HCT116 (cell line): Measurements from ENCODE around the gene TAF4B. TPM values are rescaled to one million over a fixed set of nuclear protein-coding genes. Genes with fewer than 3 reads are reported as not detected.

ENCODE experiments used
- ATAC-seq: fragments of 200-7000 bp; cut with Tn5 transposase; 2 replicates; pipeline ENCODE4 v1.9.1; 2020; ENCODE audit warnings: mild to moderate bottlenecking, moderate library complexity
- BruUV-seq: library from RNA; stranded (reverse); fragments of 400-500 nt; replicated peaks from 2 replicates; lab custom pipeline; 2021; lab: Mats Ljungman, UMichigan
- CTCF ChIA-PET: fragments of 300-600 bp; sonication (Branson Sonifier 250); formaldehyde crosslinking; loops from one replicate; lab custom pipeline; 2021; ENCODE audit warnings: antibody characterized with exemption; lab: Charles Lee
- POLR2A ChIA-PET: fragments of 300-600, 350-600 bp; sonication (Branson Sonifier 250); formaldehyde crosslinking; loops from one replicate; lab custom pipeline; 2021; ENCODE audit warnings: antibody characterized with exemption; lab: Charles Lee
- RAD21 ChIA-PET, 2 experiments: fragments of 300-600 bp; sonication (Branson Sonifier 250); formaldehyde crosslinking; loops; one replicate each; lab custom pipeline; 2023; ENCODE audit warnings: low total read pairs in 2 of 2; ENCODE audit not compliant: uncharacterized antibody in 2 of 2, unreplicated experiment in 2 of 2, low non-redundant PET in 1 of 2; lab: Charles Lee
- DNase-seq: peaks from one replicate; pipeline ENCODE4 v3.0.0-alpha.2; 2010; ENCODE audit warnings: low read depth, low spot score
- H2AFZ ChIP-seq: fragments of 200-600 bp; shearing (Covaris generic), sonication (generic); 2 replicates; pipeline ENCODE4 v1.6.1; 2017; ENCODE audit warnings: low read depth, mixed run types, mixed read lengths, antibody characterized with exemption, low read length; ENCODE audit not compliant: poor library complexity, severe bottlenecking
- H3K27ac ChIP-seq: 2 replicates; pipeline ENCODE4 v1.5.1; 2012; ENCODE audit warnings: low read depth, low read length
- H3K27me3 ChIP-seq: fragments of 200-600 bp; sonication (generic); 2 replicates; pipeline ENCODE4 v1.6.1; 2016; ENCODE audit warnings: mixed run types, low read length, mixed read lengths; ENCODE audit not compliant: insufficient read depth
- H3K36me3 ChIP-seq, 2 experiments: fragments of 200-500 bp in 1 of 2; fragments of 200-600 bp in 1 of 2; sonication (Bioruptor generic) in 1 of 2; sonication (generic) in 1 of 2; 2 replicates each; pipeline versions ENCODE4 v1.5.1 to v1.6.1; 2014 to 2016; ENCODE audit warnings: low read length in 2 of 2, inconsistent platforms in 1 of 2, mixed read lengths in 1 of 2, mixed run types in 1 of 2; ENCODE audit not compliant: insufficient read depth in 2 of 2, control insufficient read depth in 1 of 2
- H3K4me1 ChIP-seq, 2 experiments: fragments of 200-600 bp in 1 of 2; sonication (generic) in 1 of 2; 2 replicates each; pipeline versions ENCODE4 v1.5.1 to v1.6.1; 2012 to 2017; ENCODE audit warnings: low read length in 2 of 2, inconsistent platforms in 1 of 2, mild to moderate bottlenecking in 1 of 2, mixed read lengths in 1 of 2, mixed run types in 1 of 2, moderate library complexity in 1 of 2; ENCODE audit not compliant: insufficient read depth in 2 of 2, control insufficient read depth in 1 of 2
- H3K4me2 ChIP-seq: fragments of 200-600 bp; sonication (generic); 2 replicates; pipeline ENCODE4 v1.6.1; 2017; ENCODE audit warnings: mixed run types, low read length, mixed read lengths
- H3K4me3 ChIP-seq, 2 experiments: fragments of 200-600 bp in 1 of 2; sonication (generic) in 1 of 2; replicated peaks in 1 of 2; 2 replicates each; pipeline ENCODE4 v1.5.1; 2011 to 2016; ENCODE audit warnings: low read length in 2 of 2, control low read depth in 1 of 2, low read depth in 1 of 2, mild to moderate bottlenecking in 1 of 2, mixed read lengths in 1 of 2, mixed run types in 1 of 2
- H3K79me2 ChIP-seq: fragments of 200-600 bp; sonication (generic); 2 replicates; pipeline ENCODE4 v1.6.1; 2017; ENCODE audit warnings: mild to moderate bottlenecking, mixed run types, low read length, moderate library complexity, mixed read lengths; ENCODE audit not compliant: insufficient read depth
- H3K9ac ChIP-seq: fragments of 200-600 bp; sonication (generic); 2 replicates; pipeline ENCODE4 v1.6.1; 2016; ENCODE audit warnings: low read length, mixed read lengths
- H3K9me2 ChIP-seq: fragments of 200-600 bp; sonication (generic), shearing (Covaris generic); 2 replicates; pipeline ENCODE4 v1.6.1; 2017; ENCODE audit warnings: mixed run types, mild to moderate bottlenecking, moderate library complexity; ENCODE audit not compliant: insufficient read depth
- H3K9me3 ChIP-seq, 2 experiments: fragments of 200-500 bp in 1 of 2; fragments of 200-600 bp in 1 of 2; sonication (Bioruptor generic) in 1 of 2; sonication (generic) in 1 of 2; 2 replicates each; pipeline ENCODE4 v1.6.1; 2014 to 2017; ENCODE audit warnings: low read length in 2 of 2, mixed read lengths in 2 of 2, inconsistent platforms in 1 of 2, low read depth in 1 of 2, mild to moderate bottlenecking in 1 of 2, mixed run types in 1 of 2, moderate library complexity in 1 of 2; ENCODE audit not compliant: control insufficient read depth in 1 of 2, insufficient read depth in 1 of 2
- H4K20me1 ChIP-seq: fragments of 200-600 bp; sonication (generic), shearing (Covaris generic); 2 replicates; pipeline ENCODE4 v1.6.1; 2017; ENCODE audit warnings: mixed run types, mild to moderate bottlenecking, moderate library complexity; ENCODE audit not compliant: insufficient read depth
- CBX3 ChIP-seq: IDR thresholded peaks from 2 replicates; pipeline ENCODE4 v1.6.1; 2012; ENCODE audit warnings: low read depth
- CEBPB ChIP-seq: IDR thresholded peaks from 2 replicates; pipeline ENCODE4 v1.6.1; 2012; ENCODE audit warnings: low read depth
- EGR1 ChIP-seq: IDR thresholded peaks from 2 replicates; pipeline ENCODE4 v1.6.1; 2012; ENCODE audit warnings: low read depth
- ELF1 ChIP-seq: IDR thresholded peaks from 2 replicates; pipeline ENCODE4 v1.6.1; 2012; ENCODE audit warnings: low read depth, borderline replicate concordance
- EZH2 ChIP-seq: fragments of 200-600 bp; sonication (generic); IDR thresholded peaks from 2 replicates; pipeline ENCODE4 v1.6.1; 2017; ENCODE audit warnings: antibody characterized with exemption, mixed run types
- EZH2phosphoT487 ChIP-seq: fragments of 200-600 bp; IDR thresholded peaks from 2 replicates; pipeline ENCODE4 v1.6.1; 2018; ENCODE audit warnings: antibody characterized with exemption, borderline replicate concordance
- FOSL1 ChIP-seq: IDR thresholded peaks from 2 replicates; pipeline ENCODE4 v1.6.1; 2012; ENCODE audit warnings: low read depth
- POLR2AphosphoS5 ChIP-seq: IDR thresholded peaks from 2 replicates; pipeline ENCODE4 v1.6.1; 2011; ENCODE audit warnings: mild to moderate bottlenecking, low read depth, low read length, moderate library complexity
- RAD21 ChIP-seq: IDR thresholded peaks from 2 replicates; pipeline ENCODE4 v1.6.1; 2012; ENCODE audit warnings: low read depth, mild to moderate bottlenecking
- SP1 ChIP-seq: IDR thresholded peaks from 2 replicates; pipeline ENCODE4 v1.6.1; 2012; ENCODE audit warnings: low read depth
- SRF ChIP-seq: IDR thresholded peaks from 2 replicates; pipeline ENCODE4 v1.6.1; 2012; ENCODE audit warnings: low read depth
- YY1 ChIP-seq: IDR thresholded peaks from 2 replicates; pipeline ENCODE4 v1.6.1; 2011; ENCODE audit warnings: low read length, low read depth, moderate library complexity, mild to moderate bottlenecking; ENCODE audit not compliant: insufficient replicate concordance; ENCODE audit errors: extremely low read depth
- ZFX ChIP-seq: fragments of 450-650 bp; IDR thresholded peaks from 2 replicates; pipeline ENCODE4 v1.6.1; 2017
- ZNF274 ChIP-seq: fragments of 200-500 bp; sonication (Bioruptor generic); IDR thresholded peaks from 2 replicates; pipeline ENCODE4 v1.6.1; 2014; ENCODE audit warnings: mild to moderate bottlenecking, low read depth, low read length, inconsistent platforms
- intact Hi-C: fragments of 100-400 bp; cut with micrococcal nuclease; formaldehyde crosslinking; loops from 2 replicates; pipeline ENCODE4 v1.10.0; 2022
- total RNA-seq: library from RNA; stranded (reverse); gene quantifications from one replicate; pipeline ENCODE4 v1.2.1, GENCODE V29; 2021; ENCODE audit not compliant: unreplicated experiment
- TF ChIP-seq, protein P1 (sequence below), 3 experiments: fragments of 200-600 bp in 1 of 3; sonication (generic) in 1 of 3; IDR thresholded peaks in 2 of 3; conservative IDR thresholded peaks in 1 of 3; 2 replicates each; pipeline ENCODE4 v1.5.1; 2012 to 2017; ENCODE audit warnings: low read depth in 2 of 3, low read length in 2 of 3, antibody characterized with exemption in 1 of 3, borderline replicate concordance in 1 of 3, control low read depth in 1 of 3, mild to moderate bottlenecking in 1 of 3, mixed read lengths in 1 of 3, mixed run types in 1 of 3, moderate library complexity in 1 of 3; ENCODE audit not compliant: insufficient read depth in 1 of 3
- TF ChIP-seq, protein P2 (sequence below): IDR thresholded peaks from 2 replicates; pipeline ENCODE4 v1.6.1; 2012
- TF ChIP-seq, protein P3 (sequence below): IDR thresholded peaks from 2 replicates; pipeline ENCODE4 v1.6.1; 2012

TAF4B gene
- total RNA-seq, 1 experiment from 2014 or later: 17.8 TPM

DNA sequence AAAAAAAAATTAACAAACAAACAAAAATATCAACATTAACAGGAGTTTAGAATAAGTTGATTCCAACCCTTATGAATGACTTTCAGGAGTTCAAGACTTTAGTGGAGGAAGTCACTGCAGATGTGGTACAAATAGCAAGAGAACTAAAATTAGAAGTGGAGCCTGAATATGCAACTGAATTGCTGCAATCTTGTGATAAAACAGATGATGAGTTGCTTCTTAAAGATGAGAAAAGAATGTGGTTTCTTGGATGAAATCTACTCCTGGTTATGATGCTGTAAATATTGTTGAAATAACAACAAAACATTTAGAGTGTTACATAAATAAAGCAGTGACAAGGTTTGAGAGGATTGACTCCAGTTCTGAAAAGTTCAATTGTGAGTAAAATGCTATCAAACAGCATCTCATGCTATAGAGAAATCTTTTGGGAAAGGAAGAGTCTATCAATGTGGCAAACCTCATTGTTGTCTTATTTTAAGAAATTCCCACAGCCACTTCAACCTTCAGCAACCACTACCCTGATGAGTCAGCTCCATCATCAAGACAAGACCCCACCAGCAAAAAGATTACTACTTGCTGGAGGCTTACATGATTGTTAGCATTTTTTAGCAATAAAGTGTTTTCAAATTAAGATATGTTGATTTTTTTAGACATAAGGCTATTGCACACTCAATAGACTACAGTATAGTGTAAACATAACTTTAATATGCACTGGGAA, 42.7 kb upstream of the TAF4B start:
- TF ChIP-seq, protein P1, sequence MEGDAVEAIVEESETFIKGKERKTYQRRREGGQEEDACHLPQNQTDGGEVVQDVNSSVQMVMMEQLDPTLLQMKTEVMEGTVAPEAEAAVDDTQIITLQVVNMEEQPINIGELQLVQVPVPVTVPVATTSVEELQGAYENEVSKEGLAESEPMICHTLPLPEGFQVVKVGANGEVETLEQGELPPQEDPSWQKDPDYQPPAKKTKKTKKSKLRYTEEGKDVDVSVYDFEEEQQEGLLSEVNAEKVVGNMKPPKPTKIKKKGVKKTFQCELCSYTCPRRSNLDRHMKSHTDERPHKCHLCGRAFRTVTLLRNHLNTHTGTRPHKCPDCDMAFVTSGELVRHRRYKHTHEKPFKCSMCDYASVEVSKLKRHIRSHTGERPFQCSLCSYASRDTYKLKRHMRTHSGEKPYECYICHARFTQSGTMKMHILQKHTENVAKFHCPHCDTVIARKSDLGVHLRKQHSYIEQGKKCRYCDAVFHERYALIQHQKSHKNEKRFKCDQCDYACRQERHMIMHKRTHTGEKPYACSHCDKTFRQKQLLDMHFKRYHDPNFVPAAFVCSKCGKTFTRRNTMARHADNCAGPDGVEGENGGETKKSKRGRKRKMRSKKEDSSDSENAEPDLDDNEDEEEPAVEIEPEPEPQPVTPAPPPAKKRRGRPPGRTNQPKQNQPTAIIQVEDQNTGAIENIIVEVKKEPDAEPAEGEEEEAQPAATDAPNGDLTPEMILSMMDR (IDR thresholded peaks at IDR 0.05 in 2 of 3, conservative IDR thresholded peaks at IDR 0.05 in 1 of 3; ENCODE audit: borderline replicate concordance in 1 of 3, insufficient read depth in 1 of 3, low read depth in 2 of 3, low read length in 2 of 3): no peak
- TF ChIP-seq POLR2AphosphoS5 (no peak), FOSL1 (no peak), EGR1 (no peak), RAD21 (no peak), ZNF274 (no peak), CEBPB (no peak), ZFX (no peak), ELF1 (no peak), EZH2 (no peak), EZH2phosphoT487 (no peak), YY1 (no peak), CBX3 (no peak), SP1 (no peak), SRF (no peak)
- TF ChIP-seq, protein P2, sequence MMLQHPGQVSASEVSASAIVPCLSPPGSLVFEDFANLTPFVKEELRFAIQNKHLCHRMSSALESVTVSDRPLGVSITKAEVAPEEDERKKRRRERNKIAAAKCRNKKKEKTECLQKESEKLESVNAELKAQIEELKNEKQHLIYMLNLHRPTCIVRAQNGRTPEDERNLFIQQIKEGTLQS: no peak
- TF ChIP-seq, protein P3, sequence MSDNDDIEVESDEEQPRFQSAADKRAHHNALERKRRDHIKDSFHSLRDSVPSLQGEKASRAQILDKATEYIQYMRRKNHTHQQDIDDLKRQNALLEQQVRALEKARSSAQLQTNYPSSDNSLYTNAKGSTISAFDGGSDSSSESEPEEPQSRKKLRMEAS: no peak
- TF ChIP-seq, all 23 proteins: peak for 0
- no TSS peak for BruUV-seq
- Histone ChIP-seq H3K9me2 (no peaks in the 10 kb centered on the region), H3K9ac (no peak overlapping the region), H3K4me3 (no peak overlapping the region), H3K79me2 (no peaks in the 10 kb centered on the region), H3K36me3 (no peaks in the 10 kb centered on the region), H3K27ac (no peak overlapping the region), H3K27me3 (no peaks in the 10 kb centered on the region), H2AFZ (no peak overlapping the region), H3K4me1 (no peaks in the 10 kb centered on the region; a peak in 1 of 4 replicates), H3K4me2 (no peak overlapping the region), H4K20me1 (no peaks in the 10 kb centered on the region), H3K9me3 (no peaks in the 10 kb centered on the region)
- RAD21 ChIA-PET: no interaction called here
- CTCF ChIA-PET: no interaction called here
- POLR2A ChIA-PET: no interaction called here
- intact Hi-C loops: no loop called here
- DNase-seq: no peak
- no peak for ATAC-seq
